Spinal cord (tissue), 10 donors: ENCODE data around the gene ADRA2C. TPM values are rescaled to one million over a fixed set of nuclear protein-coding genes. Genes with fewer than 3 reads are reported as not detected.

Experiments
- DNase-seq, 6 donors: peaks; one replicate each; pipeline versions ENCODE4 v3.0.0 to v3.0.0-alpha.2; 2013 to 2015; ENCODE audit warnings: low spot score in 6 of 6, low read depth in 4 of 6
- H3K27ac ChIP-seq: one replicate; pipeline ENCODE4 v1.5.1; 2013; ENCODE audit warnings: low read depth, low read length, control low read depth
- H3K27me3 ChIP-seq: one replicate; pipeline ENCODE4 v1.6.1; 2013; ENCODE audit warnings: low read length; ENCODE audit not compliant: control insufficient read depth, insufficient read depth
- H3K36me3 ChIP-seq: one replicate; pipeline ENCODE4 v1.6.1; 2013; ENCODE audit warnings: low read length; ENCODE audit not compliant: control insufficient read depth, insufficient read depth
- H3K4me1 ChIP-seq: one replicate; pipeline ENCODE4 v1.6.1; 2013; ENCODE audit warnings: low read length; ENCODE audit not compliant: control insufficient read depth, insufficient read depth
- H3K4me3 ChIP-seq: one replicate; pipeline ENCODE4 v1.5.1; 2013; ENCODE audit warnings: low read depth, low read length, control low read depth
- H3K9me3 ChIP-seq: one replicate; pipeline ENCODE4 v1.6.1; 2013; ENCODE audit warnings: low read length; ENCODE audit not compliant: control insufficient read depth, insufficient read depth
- WGBS: methylation state at CpG from one replicate; pipeline ENCODE4 v1.1.5; 2013; ENCODE audit warnings: missing lambda C conversion rate; ENCODE audit not compliant: insufficient coverage; 5-methylcytosine and 5-hydroxymethylcytosine counted together
- polyA plus RNA-seq, 2 donors: library from polyadenylated mRNA; unstranded; fragments of 120-200 nt; gene quantifications; one replicate each; pipeline ENCODE4 v1.2.1, GENCODE V29; 2013; ENCODE audit not compliant: insufficient read length in 2 of 2
- total RNA-seq, 2 donors: library from RNA; depleted of rRNA in 1 of 2; stranded (reverse); fragments of 120-200 nt in 1 of 2; fragments of >200 nt in 1 of 2; gene quantifications; one replicate each; pipeline versions ENCODE4 v1.2.3 to v1.2.4, GENCODE V29; 2013 to 2014
- donor health status: healthy.

ADRA2C gene
- total and polyA plus RNA-seq, 4 donors = 2.3 to 7.5 (median 4.5) TPM

GRCh38 chr4:3773552-3774001 lies 7.4 kb downstream of the ADRA2C start:
- Histone ChIP-seq H3K27me3 (peaks cover 20% of the 10 kb centered on the region), H3K4me1 (peaks cover 23% of the 10 kb centered on the region), H3K36me3 (no peaks in the 10 kb centered on the region), H3K9me3 (no peaks in the 10 kb centered on the region), H3K4me3 (no peak overlapping the region), H3K27ac (no peak overlapping the region)
- DNase-seq = no peak
- 67% methylated on average over 17 of the region's 17 CpGs for WGBS

- Histone ChIP-seq H3K27ac (no peak overlapping the region), H3K4me1 (peaks cover 17% of the 10 kb centered on the region), H3K36me3 (no peaks in the 10 kb centered on the region), H3K9me3 (no peaks in the 10 kb centered on the region), H3K4me3 (no peak overlapping the region), H3K27me3 (peaks cover 12% of the 10 kb centered on the region)
- no peak for DNase-seq
- WGBS = 67% methylated on average over 15 of the region's 19 CpGs
These were observed 8.2 kb downstream of the ADRA2C start for GRCh38 chr4:3774253-3774883.

DNA sequence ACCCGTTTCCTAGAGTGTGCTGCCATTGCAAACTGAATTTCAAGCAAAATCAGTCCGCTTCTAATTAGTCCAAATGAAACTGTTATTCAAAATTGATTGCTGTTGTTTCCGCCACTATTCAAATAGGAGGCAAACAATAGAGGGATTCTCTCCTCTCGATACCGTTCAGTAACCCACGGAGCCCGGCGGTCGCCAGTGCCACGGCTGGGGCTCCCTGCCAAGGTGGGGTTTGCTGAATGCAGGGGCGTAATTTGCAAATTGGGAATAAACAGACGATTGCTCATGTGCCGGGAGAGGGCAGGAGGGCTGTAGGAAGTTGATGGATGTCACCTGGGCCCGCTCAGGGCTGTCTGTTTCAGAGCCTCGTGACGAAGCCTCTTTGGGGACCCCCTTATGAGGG lies 8.8 kb downstream of the ADRA2C start:
- peaks cover 6% of the 10 kb centered on the region for H3K27me3 ChIP-seq
- H3K27ac ChIP-seq = no peak overlapping the region
- 34% methylated on average over 12 of the region's 16 CpGs for WGBS
- peak in 1 of 6 donors; percentile 34 for DNase-seq
- H3K4me1 ChIP-seq = peaks cover 17% of the 10 kb centered on the region
- no peak overlapping the region for H3K4me3 ChIP-seq
- no peaks in the 10 kb centered on the region for H3K9me3 ChIP-seq
- H3K36me3 ChIP-seq = no peaks in the 10 kb centered on the region

DNA sequence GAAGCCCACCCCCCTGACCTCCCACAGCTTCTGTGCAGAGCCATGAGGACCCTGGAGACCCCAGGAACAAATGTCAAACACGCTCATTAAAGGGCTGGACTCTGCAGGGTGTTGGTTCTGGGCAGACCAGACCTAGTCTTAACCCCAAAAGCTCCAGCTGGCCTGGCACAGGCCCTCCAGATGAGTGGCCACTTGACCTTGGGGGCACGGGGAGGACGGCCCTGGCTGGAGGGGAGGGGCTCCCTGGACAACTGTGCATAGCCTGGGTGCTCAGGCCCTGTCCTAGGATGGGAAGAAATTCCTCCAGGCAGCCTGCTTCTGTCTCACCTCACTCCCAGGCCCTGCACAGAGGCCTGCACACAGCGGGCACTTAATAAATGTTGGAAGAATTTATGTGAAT lies 9.4 kb downstream of the ADRA2C start:
- Histone ChIP-seq H3K36me3 (no peaks in the 10 kb centered on the region), H3K4me1 (peaks cover 17% of the 10 kb centered on the region), H3K9me3 (no peaks in the 10 kb centered on the region), H3K4me3 (no peak overlapping the region), H3K27me3 (peaks cover 5% of the 10 kb centered on the region), H3K27ac (no peak overlapping the region)
- WGBS = 59% methylated on average over 3 of the region's 4 CpGs
- DNase-seq = no peak

DNA sequence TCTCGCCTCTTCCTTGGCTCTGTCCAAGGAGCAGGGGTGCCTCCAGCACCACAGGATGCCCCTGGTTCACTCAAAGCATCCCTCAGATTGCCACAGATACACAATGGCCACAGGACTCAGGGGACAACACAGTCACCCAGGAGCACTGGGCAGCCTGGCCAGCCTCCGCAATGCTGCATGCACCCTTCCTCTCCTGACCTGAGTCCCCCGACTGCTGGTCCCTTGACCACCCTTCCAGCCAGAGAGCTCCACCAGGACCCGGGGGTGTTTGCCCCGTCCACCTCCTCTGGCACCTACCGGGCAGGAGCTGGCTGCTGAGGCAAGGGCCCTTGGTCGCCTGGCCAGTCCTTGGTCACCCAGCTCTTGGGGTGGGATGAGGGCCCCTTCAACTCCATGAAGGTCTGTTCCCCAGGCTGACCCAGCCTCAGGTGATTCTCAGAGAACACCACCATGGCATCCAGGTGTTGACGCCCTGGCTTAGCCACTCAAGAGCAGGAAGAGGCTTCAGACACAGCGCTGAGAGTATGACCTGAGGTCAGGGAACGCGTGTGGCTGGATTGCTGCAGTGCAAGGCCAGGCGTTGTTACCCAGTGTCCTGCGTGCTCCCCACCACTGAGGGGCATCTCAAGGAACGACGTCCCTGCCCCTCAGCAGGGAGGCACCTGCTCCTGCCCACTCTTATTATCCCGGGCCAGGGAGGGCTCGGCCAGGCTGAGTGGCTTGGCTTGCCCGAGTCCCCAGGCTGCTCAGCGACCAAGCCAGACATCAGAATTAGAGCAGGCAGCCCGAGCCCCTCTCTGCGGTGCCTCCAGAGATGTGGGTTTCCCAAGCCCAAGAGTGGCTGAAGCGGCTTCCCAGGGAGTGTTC lies 10.2 kb downstream of the ADRA2C start:
- Histone ChIP-seq H3K4me3 (no peak overlapping the region), H3K27me3 (peaks cover 5% of the 10 kb centered on the region), H3K27ac (no peak overlapping the region), H3K36me3 (no peaks in the 10 kb centered on the region), H3K9me3 (no peaks in the 10 kb centered on the region), H3K4me1 (peaks cover 17% of the 10 kb centered on the region)
- WGBS = 85% methylated on average over 21 of the region's 22 CpGs
- no peak for DNase-seq

DNA sequence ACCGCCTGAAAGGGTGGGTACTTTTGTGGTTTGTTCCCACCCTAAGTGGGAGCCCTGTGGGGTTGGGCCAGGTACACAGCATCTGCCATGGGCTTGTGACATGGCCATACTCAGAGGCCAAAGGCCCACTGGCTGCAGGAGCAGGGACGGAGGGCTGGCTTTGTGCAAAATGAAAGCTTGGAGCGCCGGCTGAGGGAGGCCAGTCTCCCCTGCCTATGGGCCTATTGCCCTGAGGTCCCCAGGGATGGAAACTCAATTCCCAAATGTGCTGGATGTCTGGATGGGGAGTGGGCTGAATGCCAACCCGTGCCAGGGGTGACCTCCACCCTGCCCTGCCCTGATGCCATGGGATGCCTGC lies 10.8 kb downstream of the ADRA2C start:
- Histone ChIP-seq H3K4me3 (no peak overlapping the region), H3K27ac (no peak overlapping the region), H3K27me3 (peaks cover 5% of the 10 kb centered on the region), H3K36me3 (no peaks in the 10 kb centered on the region), H3K4me1 (peaks cover 20% of the 10 kb centered on the region), H3K9me3 (no peaks in the 10 kb centered on the region)
- whole genome bisulfite sequencing = 83% methylated on average over 5 of the region's 5 CpGs
- no peak for DNase-seq

- 87% methylated on average over 9 of the region's 13 CpGs for WGBS
- no peaks in the 10 kb centered on the region for H3K36me3 ChIP-seq
- H3K4me1 ChIP-seq = peaks cover 26% of the 10 kb centered on the region
- H3K9me3 ChIP-seq = no peaks in the 10 kb centered on the region
- H3K4me3 ChIP-seq = no peak overlapping the region
- H3K27me3 ChIP-seq = peaks cover 8% of the 10 kb centered on the region
- no peak overlapping the region for H3K27ac ChIP-seq
- no peak for DNase-seq
These were observed 11.5 kb downstream of the ADRA2C start for GRCh38 chr4:3777669-3778068.

DNA sequence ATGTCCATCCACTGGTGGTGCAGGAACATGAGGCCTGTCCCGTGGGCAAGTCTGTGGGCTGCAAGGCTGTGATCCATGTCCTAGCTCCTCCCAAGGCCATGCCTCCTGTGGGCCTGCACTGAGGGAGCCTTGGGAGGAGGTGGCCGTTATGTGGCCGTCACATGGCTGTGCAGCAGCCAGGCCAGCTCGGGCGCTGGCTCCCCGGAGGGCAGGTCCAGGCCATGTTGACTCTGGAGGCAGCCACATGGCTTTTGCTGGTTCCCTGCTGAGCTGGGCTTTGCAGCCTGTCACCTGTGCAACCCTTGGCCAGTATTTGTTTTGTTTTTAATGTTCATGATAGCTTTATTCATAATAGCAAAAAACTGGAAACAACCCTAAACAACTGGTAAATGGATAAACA lies 13.3 kb downstream of the ADRA2C start:
- Histone ChIP-seq H3K27me3 (peaks cover 7% of the 10 kb centered on the region), H3K4me3 (no peak overlapping the region), H3K4me1 (peaks cover 33% of the 10 kb centered on the region), H3K27ac (no peak overlapping the region), H3K9me3 (no peaks in the 10 kb centered on the region), H3K36me3 (no peaks in the 10 kb centered on the region)
- no peak for DNase-seq
- WGBS = 88% methylated on average over 6 of the region's 6 CpGs

DNA sequence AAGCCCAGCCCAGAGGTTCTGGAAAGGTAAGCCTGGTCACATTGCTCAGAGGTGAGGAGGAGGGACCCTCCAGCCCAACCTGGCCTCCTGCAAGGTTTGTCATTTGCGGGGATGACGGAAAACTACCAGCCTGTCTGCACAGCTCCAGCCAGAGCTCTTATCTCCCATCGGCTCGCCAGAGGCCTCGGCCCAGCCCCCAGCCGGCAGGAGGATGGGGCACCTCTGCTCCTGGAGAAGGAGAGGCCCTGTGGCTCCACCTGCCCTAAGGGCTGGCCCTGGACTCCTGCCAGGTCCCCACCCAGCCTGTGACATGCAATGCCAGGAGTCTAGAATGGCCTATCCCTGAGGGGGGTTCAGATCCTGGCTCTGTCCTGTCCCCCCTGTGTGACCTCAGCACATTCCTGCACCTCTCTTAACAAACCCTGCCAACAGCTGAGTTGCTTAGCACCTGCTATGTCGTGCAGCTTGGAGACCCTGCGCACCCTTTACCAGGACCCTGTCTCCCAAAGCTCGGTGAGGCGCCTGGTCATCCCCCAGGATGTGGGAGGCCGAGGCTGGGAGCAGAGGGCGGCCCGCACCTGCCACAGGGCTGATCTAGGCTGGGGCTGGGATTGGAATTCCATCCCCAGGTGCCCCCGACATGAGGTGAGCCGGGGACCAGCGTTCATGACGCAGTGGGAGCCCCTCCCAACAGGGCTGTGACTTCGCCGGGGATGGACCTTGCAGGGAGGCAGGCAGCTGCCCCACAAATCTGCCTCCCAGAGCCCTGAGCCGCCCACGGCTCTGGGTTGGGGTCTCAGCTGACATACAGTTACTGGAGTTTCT lies 14.4 kb downstream of the ADRA2C start:
- H3K9me3 ChIP-seq = no peaks in the 10 kb centered on the region

More for the DNA sequence above, 14.4 kb downstream of the ADRA2C start:
- no peak for DNase-seq
- peaks cover 5% of the 10 kb centered on the region for H3K27me3 ChIP-seq
- peaks cover 36% of the 10 kb centered on the region for H3K4me1 ChIP-seq
- no peak overlapping the region for H3K27ac ChIP-seq
- H3K4me3 ChIP-seq = no peak overlapping the region
- WGBS = 79% methylated on average over 21 of the region's 21 CpGs
- H3K36me3 ChIP-seq = no peaks in the 10 kb centered on the region
